Renal cortex interstitium (tissue), 3 donors: ENCODE data around the gene PSMG2. TPM values are rescaled to one million over a fixed set of nuclear protein-coding genes. Genes with fewer than 3 reads are reported as not detected.

Source experiments
- polyA plus RNA-seq, 3 donors: library from polyadenylated mRNA; unstranded; fragments of 120-200 nt; gene quantifications; one replicate each; pipeline ENCODE4 v1.2.1, GENCODE V29; 2013; ENCODE audit not compliant: insufficient read length in 3 of 3

Gene PSMG2
- polyA plus RNA-seq, 3 donors: 65.3 to 77.4 (median 76.7) TPM

Other genes starting within 250 kb of the PSMG2 start
- gene SPIRE1, start 44.9 kb upstream of the PSMG2 start, polyA plus RNA-seq: 10 to 100 TPM; 31.1 to 35.8 (median 34.6) TPM
- 10 to 100 TPM; 10.7 to 13.3 (median 11.7) TPM for gene CEP76, start 319 bp upstream of the PSMG2 start, polyA plus RNA-seq
- gene PTPN2, start 181.2 kb downstream of the PSMG2 start, polyA plus RNA-seq: 10 to 100 TPM; 46.8 to 63.8 (median 55.1) TPM
- 10 to 100 TPM; 35.1 to 44.0 (median 39.0) TPM for gene SEH1L, start 245.0 kb downstream of the PSMG2 start, polyA plus RNA-seq